Thyroid gland (tissue), 4 donors: ENCODE results near the gene RFTN1. TPM values are rescaled to one million over a fixed set of nuclear protein-coding genes. Genes with fewer than 3 reads are reported as not detected.

Source experiments
- DNase-seq, 2 donors: peaks; one replicate each; pipeline ENCODE4 v3.0.0-alpha.2; 2019
- H3K27ac ChIP-seq, 3 donors: fragments of 200-600 bp; sonication (generic); 1 replicate in 2 of 3; 2 replicates in 1 of 3; pipeline ENCODE4 v1.5.1; 2016 to 2019; ENCODE audit warnings: mild to moderate bottlenecking in 1 of 3, moderate library complexity in 1 of 3
- H3K27me3 ChIP-seq: fragments of 200-600 bp; sonication (generic); one replicate; pipeline ENCODE4 v1.5.1; 2019
- H3K36me3 ChIP-seq, 2 donors: fragments of 200-600 bp; sonication (generic); one replicate each; pipeline ENCODE4 v1.5.1; 2016 to 2019
- H3K4me1 ChIP-seq, 2 donors: fragments of 200-600 bp; sonication (generic); one replicate each; pipeline ENCODE4 v1.5.1; 2017 to 2019
- H3K4me3 ChIP-seq, 3 donors: fragments of 200-600 bp; sonication (generic); replicated peaks in 1 of 3; 1 replicate in 2 of 3; 2 replicates in 1 of 3; pipeline ENCODE4 v1.5.1; 2016; ENCODE audit warnings: mild to moderate bottlenecking in 1 of 3
- H3K9me3 ChIP-seq: fragments of 200-600 bp; sonication (generic); one replicate; pipeline ENCODE4 v1.5.1; 2017
- CTCF ChIP-seq, 6 experiments: fragments of 200-600 bp in 3 of 6; fragments of 450-650 bp in 3 of 6; sonication (generic) in 3 of 6; IDR thresholded peaks; one replicate each; pipeline ENCODE4 v1.5.1; 2016 to 2019; ENCODE audit warnings: antibody characterized with exemption in 6 of 6, mild to moderate bottlenecking in 2 of 6, inconsistent platforms in 1 of 6, moderate library complexity in 1 of 6
- POLR2A ChIP-seq, 2 donors: fragments of 450-650 bp; IDR thresholded peaks; one replicate each; pipeline ENCODE4 v1.6.1; 2017; ENCODE audit warnings: antibody characterized with exemption in 2 of 2, mild to moderate bottlenecking in 2 of 2, moderate library complexity in 1 of 2
- WGBS, 2 donors: methylation state at CpG; one replicate each; pipeline ENCODE4 v1.1.5; 2017; 5-methylcytosine and 5-hydroxymethylcytosine counted together
- intact Hi-C: fragments of 100-400 bp; cut with DNase I; formaldehyde crosslinking; loops from one replicate; pipeline ENCODE4 v1.15.1; 2023
- total RNA-seq, 4 donors: library from RNA; depleted of rRNA; stranded (reverse); fragments of >200 nt; gene quantifications; one replicate each; pipeline ENCODE4 v1.2.3, GENCODE V29; 2016

Gene RFTN1
- total RNA-seq, 4 donors from 2014 or later, result 110 to 239 (median 153) TPM

- Histone ChIP-seq H3K4me1 (peaks cover 7 to 24% of the 10 kb centered on the region in 2 donors), H3K9me3 (no peaks in the 10 kb centered on the region), H3K27ac (no peak overlapping the region), H3K36me3 (no peaks in the 10 kb centered on the region), H3K4me3 (no peak overlapping the region), H3K27me3 (no peaks in the 10 kb centered on the region)
- 82 to 84% methylated on average over 5 of the region's 5 CpGs for WGBS, 2 donors
- DNase-seq, result no peak
- intact Hi-C loops, result no loop called here
- no peak for TF ChIP-seq POLR2A (IDR thresholded peaks at IDR 0.05)
- no peak for TF ChIP-seq CTCF (IDR thresholded peaks at IDR 0.05)
Measured at GRCh38 chr3:16335333-16335732, 178.2 kb downstream of the RFTN1 start.

GRCh38 chr3:16334909-16335308 lies 178.6 kb downstream of the RFTN1 start:
- H3K27me3 ChIP-seq, result no peaks in the 10 kb centered on the region
- 81 to 82% methylated on average over 4 of the region's 4 CpGs for WGBS, 2 donors
- no peak for DNase-seq
- H3K36me3 ChIP-seq, result no peaks in the 10 kb centered on the region
- no peak overlapping the region for H3K4me3 ChIP-seq
- peaks cover 7 to 29% of the 10 kb centered on the region in 2 donors for H3K4me1 ChIP-seq
- no peaks in the 10 kb centered on the region for H3K9me3 ChIP-seq
- TF ChIP-seq CTCF (IDR thresholded peaks at IDR 0.05) (no peak), POLR2A (IDR thresholded peaks at IDR 0.05) (no peak)
- no peak overlapping the region for H3K27ac ChIP-seq
- intact Hi-C loops, result no loop called here

GRCh38 chr3:16332904-16333426 lies 180.5 kb downstream of the RFTN1 start:
- Histone ChIP-seq H3K27ac (peak overlapping the region; percentile 43 to 62 (median 47)), H3K4me3 (no peak overlapping the region), H3K36me3 (no peaks in the 10 kb centered on the region), H3K9me3 (no peaks in the 10 kb centered on the region), H3K27me3 (no peaks in the 10 kb centered on the region), H3K4me1 (peaks cover 20 to 41% of the 10 kb centered on the region in 2 donors)
- no peak for TF ChIP-seq CTCF (IDR thresholded peaks at IDR 0.05)
- peak in 1 of 2 donors; percentile 19 for TF ChIP-seq POLR2A (IDR thresholded peaks at IDR 0.05)
- intact Hi-C loops, result no loop called here
- no peak for DNase-seq
- WGBS, 2 donors, result 87 to 95% methylated on average over 1 of the region's 1 CpG

- H3K4me1 ChIP-seq, result peaks cover 21 to 41% of the 10 kb centered on the region in 2 donors
- H3K27ac ChIP-seq, result peak overlapping the region in 2 of 3 donors; percentile 24 to 43
- no peaks in the 10 kb centered on the region for H3K27me3 ChIP-seq
- H3K4me3 ChIP-seq, result no peak overlapping the region
- H3K9me3 ChIP-seq, result no peaks in the 10 kb centered on the region
- no peak for DNase-seq
- no peaks in the 10 kb centered on the region for H3K36me3 ChIP-seq
- intact Hi-C loops, result no loop called here
- TF ChIP-seq CTCF (IDR thresholded peaks at IDR 0.05) (no peak), POLR2A (IDR thresholded peaks at IDR 0.05) (no peak)
- WGBS, 2 donors, result 98% methylated on average over 3 of the region's 3 CpGs
Measured at GRCh38 chr3:16331319-16331883, 182.1 kb downstream of the RFTN1 start.

GRCh38 chr3:16330351-16330750 lies 183.1 kb downstream of the RFTN1 start:
- peak overlapping the region in 1 of 3 donors; percentile 19 for H3K27ac ChIP-seq

More at GRCh38 chr3:16330351-16330750, 183.1 kb downstream of the RFTN1 start:
- Histone ChIP-seq H3K4me1 (peaks cover 21 to 41% of the 10 kb centered on the region in 2 donors), H3K4me3 (no peak overlapping the region), H3K27me3 (no peaks in the 10 kb centered on the region), H3K36me3 (no peaks in the 10 kb centered on the region), H3K9me3 (no peaks in the 10 kb centered on the region)
- WGBS, 2 donors, result 85 to 91% methylated on average over 4 of the region's 4 CpGs
- intact Hi-C loops, result no loop called here
- TF ChIP-seq POLR2A (IDR thresholded peaks at IDR 0.05) (no peak), CTCF (IDR thresholded peaks at IDR 0.05) (no peak)
- no peak for DNase-seq
